T-helper 1 cell treated with Interleukin-12 subunit alpha and Interleukin-12 subunit beta and Interleukin-4 antibody, amounts not matched to agents 30 μg/mL and 1 μg/mL, for 36 hours (primary cell): ENCODE measurements around the gene NTRK1.
A peak's percentile ranks its signal among the peaks of the same experiment; 100 is the strongest.

Experiments
- H3K27ac Mint-ChIP-seq: one replicate; pipeline ENCODE4 v1.8.0; 2021; ENCODE audit warnings: mild to moderate bottlenecking, mixed read lengths
- H3K27me3 Mint-ChIP-seq: one replicate; pipeline ENCODE4 v1.8.0; 2021; ENCODE audit warnings: low read depth, mixed read lengths
- H3K36me3 Mint-ChIP-seq: one replicate; pipeline ENCODE4 v1.8.0; 2021; ENCODE audit warnings: low read depth, mixed read lengths
- H3K4me1 Mint-ChIP-seq: one replicate; pipeline ENCODE4 v1.8.0; 2021; ENCODE audit warnings: low read depth, mixed read lengths
- H3K4me3 Mint-ChIP-seq: one replicate; pipeline ENCODE4 v1.8.0; 2021; ENCODE audit warnings: mild to moderate bottlenecking, moderate library complexity, mixed read lengths
- H3K9me3 Mint-ChIP-seq: one replicate; pipeline ENCODE4 v1.8.0; 2021; ENCODE audit warnings: mixed read lengths

The NTRK1 gene

DNA sequence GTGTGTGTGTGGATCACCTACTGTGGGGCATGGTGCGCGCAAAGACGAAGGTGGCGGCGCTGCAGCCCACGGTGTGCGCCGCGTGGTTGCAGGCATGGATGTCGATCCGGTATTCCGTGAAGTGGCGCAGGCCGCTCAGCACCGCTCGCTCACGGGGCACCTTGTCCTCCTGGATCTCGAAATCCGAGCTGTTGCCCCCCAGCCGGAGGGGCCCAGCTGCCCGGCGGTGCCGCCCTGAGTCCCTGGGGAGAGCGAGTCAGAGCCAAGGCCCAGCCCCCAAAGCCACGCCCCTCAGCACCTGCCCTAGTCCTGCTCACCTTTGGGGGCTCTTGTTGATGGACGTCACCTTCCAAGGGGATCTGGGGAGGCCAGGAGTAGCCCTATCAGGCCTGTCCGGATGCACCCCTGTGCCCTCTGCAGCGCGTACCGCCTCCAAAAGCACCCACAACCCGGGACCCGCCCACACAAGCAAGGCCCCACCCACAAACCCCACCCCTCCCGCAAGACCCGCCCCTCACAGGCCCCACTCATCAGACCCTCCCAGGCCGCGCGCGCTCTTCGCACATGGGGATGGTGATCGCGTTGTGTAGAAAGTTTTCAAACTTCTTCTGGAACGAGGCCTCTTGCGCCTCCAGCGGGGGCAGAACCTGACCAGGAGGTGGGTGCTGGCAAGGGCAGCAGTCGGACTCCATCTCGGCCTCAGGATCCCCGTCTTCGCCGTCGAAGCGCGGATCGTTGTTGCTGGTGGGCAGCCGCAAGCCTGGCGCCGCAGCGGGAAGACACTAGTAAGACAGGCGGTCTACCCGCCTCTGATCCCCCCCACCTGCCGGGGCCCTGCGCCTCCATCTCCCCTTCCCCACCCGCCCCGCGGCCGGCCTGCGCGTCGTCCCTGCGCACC is 15.4 kb upstream of the NTRK1 start:
- Mint-ChIP-seq H3K27ac (no peak overlapping the region), H3K4me3 (peak overlapping the region; percentile 38), H3K4me1 (peaks cover 31% of the 10 kb centered on the region), H3K9me3 (no peaks in the 10 kb centered on the region), H3K27me3 (peaks cover 63% of the 10 kb centered on the region), H3K36me3 (peaks cover 3% of the 10 kb centered on the region)

GRCh38 chr1:156845953-156846545 is 14.6 kb upstream of the NTRK1 start:
- Mint-ChIP-seq H3K9me3 (no peaks in the 10 kb centered on the region), H3K36me3 (peaks cover 3% of the 10 kb centered on the region), H3K4me1 (peaks cover 31% of the 10 kb centered on the region), H3K4me3 (peak overlapping the region; percentile 71), H3K27me3 (peaks cover 63% of the 10 kb centered on the region), H3K27ac (no peak overlapping the region)

GRCh38 chr1:156846643-156847042 is 14.0 kb upstream of the NTRK1 start:
- H3K4me1 Mint-ChIP-seq, result peaks cover 31% of the 10 kb centered on the region
- H3K27me3 Mint-ChIP-seq, result peaks cover 61% of the 10 kb centered on the region
- H3K36me3 Mint-ChIP-seq, result peaks cover 3% of the 10 kb centered on the region
- no peak overlapping the region for H3K27ac Mint-ChIP-seq
- H3K9me3 Mint-ChIP-seq, result no peaks in the 10 kb centered on the region
- no peak overlapping the region for H3K4me3 Mint-ChIP-seq

- H3K9me3 Mint-ChIP-seq, result no peaks in the 10 kb centered on the region
- H3K27me3 Mint-ChIP-seq, result peaks cover 52% of the 10 kb centered on the region
- peaks cover 3% of the 10 kb centered on the region for H3K36me3 Mint-ChIP-seq
- H3K4me3 Mint-ChIP-seq, result no peak overlapping the region
- H3K27ac Mint-ChIP-seq, result no peak overlapping the region
- peaks cover 31% of the 10 kb centered on the region for H3K4me1 Mint-ChIP-seq
Observed at GRCh38 chr1:156847591-156848460, 12.8 kb upstream of the NTRK1 start.

DNA sequence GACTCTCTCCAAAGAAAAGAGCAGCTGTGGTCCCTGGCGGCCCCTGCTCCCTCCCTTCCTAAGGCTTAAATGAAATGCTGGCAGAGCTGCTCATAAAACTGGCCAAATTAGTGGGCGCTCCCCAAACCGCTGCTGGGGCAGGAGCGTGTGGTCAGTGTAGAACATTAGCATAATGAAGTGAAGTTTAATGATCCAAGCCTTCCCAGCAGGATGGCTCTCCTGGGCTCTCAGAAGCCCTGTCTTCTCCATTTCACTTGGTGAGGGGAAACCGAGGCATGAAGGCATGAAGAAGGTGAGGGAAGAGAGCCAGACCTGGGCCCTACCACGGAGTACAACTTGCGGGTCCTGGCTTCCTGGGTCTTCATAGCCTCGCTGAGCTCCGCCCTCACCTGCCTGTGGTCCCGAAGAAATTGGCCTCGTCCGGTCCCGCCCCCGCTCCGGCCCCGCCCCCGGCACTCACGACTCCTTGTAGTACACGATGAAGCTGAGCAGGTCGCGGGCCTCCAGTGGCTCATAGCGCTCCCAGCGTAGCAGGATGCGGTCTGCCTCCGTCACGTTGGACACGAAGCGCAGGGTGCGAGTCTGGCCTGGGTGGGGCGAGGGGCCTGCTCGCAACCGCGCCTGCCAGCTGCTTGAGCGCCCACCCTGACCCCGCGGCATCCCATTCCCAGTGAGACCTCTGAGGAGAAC is 12.1 kb upstream of the NTRK1 start:
- peaks cover 3% of the 10 kb centered on the region for H3K36me3 Mint-ChIP-seq
- H3K27me3 Mint-ChIP-seq, result peaks cover 45% of the 10 kb centered on the region
- no peaks in the 10 kb centered on the region for H3K9me3 Mint-ChIP-seq
- peak overlapping the region; percentile 76 for H3K27ac Mint-ChIP-seq
- peaks cover 31% of the 10 kb centered on the region for H3K4me1 Mint-ChIP-seq
- peak overlapping the region; percentile 42 for H3K4me3 Mint-ChIP-seq

DNA sequence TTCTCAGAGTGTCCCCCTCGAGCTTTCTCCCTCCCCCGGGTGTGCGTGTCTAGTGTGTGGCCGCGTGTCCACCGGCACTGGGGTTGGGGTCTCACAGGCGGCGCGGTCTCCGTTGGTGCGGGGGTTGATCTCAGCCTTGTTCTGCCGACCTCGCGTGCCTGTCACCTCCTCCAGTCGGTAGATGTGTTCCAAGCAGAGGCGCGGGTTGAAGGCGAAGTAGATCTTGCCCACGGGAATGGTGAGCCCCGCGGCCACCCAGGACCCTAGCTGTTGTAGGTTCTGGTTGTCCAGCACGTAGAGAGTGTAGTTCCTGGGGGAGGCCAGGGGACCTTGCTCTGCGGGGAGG is 11.5 kb upstream of the NTRK1 start:
- H3K4me1 Mint-ChIP-seq, result peaks cover 28% of the 10 kb centered on the region
- H3K27me3 Mint-ChIP-seq, result peaks cover 42% of the 10 kb centered on the region
- H3K4me3 Mint-ChIP-seq, result peak overlapping the region; percentile 42
- H3K9me3 Mint-ChIP-seq, result no peaks in the 10 kb centered on the region
- peak overlapping the region; percentile 76 for H3K27ac Mint-ChIP-seq
- H3K36me3 Mint-ChIP-seq, result peaks cover 1% of the 10 kb centered on the region

DNA sequence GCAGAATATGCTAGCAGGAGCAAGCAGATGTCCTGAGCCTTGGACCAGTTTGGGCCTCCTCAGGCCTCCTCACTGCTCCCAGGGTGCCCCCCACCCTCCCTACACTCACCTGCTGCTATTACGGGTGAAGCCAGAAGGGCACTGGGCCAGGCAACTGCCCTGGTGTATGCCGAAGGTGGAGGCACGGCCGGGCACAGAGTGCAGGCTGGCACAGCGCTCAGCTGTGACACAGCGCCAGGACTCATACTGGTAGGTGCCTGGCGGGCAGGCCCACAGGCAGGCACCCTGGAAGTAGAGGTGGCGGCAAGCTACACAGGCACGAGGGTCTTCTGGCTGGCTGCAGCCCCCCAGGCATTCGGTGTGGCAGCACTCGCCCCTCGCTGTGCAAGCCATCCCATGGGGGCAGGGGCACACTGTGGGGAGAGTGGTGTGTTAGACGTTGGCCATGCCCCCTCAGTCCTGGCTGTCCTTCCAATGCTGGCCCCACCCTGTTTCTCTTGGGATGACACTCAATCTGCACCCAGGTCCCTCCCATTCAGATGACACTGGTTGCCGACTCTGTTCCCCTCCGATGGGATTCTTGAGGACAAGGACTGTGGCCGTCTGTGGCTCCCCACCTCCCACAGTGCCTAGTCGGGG is 8.8 kb upstream of the NTRK1 start:
- peaks cover 19% of the 10 kb centered on the region for H3K4me1 Mint-ChIP-seq
- peaks cover 24% of the 10 kb centered on the region for H3K27me3 Mint-ChIP-seq
- H3K27ac Mint-ChIP-seq, result no peak overlapping the region
- peaks cover 1% of the 10 kb centered on the region for H3K36me3 Mint-ChIP-seq
- no peak overlapping the region for H3K4me3 Mint-ChIP-seq
- no peaks in the 10 kb centered on the region for H3K9me3 Mint-ChIP-seq

DNA sequence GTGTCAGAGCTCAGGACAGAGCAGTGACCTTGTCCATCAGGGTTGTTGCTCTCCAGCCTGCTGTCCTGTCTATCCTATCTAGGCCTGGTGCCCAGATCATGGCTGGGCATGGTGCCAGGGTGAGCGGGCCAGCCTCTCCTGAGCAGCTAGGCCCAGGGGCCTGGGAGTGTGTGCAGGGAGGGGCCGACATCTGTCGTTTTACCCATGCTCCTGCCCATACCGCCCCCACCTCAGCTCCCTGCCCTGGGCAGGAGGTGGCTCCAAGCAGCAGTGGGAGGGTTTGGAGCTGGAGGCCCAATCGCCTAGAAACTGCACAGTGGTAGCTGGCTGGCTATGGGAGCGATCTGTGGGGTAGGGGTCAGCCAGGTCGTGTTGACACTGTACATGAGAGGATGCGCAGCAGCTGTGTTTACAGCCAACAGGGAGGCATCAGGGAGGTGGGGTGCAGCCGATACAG is 8.2 kb upstream of the NTRK1 start:
- Mint-ChIP-seq H3K27ac (no peak overlapping the region), H3K27me3 (peaks cover 24% of the 10 kb centered on the region), H3K9me3 (no peaks in the 10 kb centered on the region)

GRCh38 chr1:156853761-156854160 is 6.9 kb upstream of the NTRK1 start:
- Mint-ChIP-seq H3K36me3 (peaks cover 3% of the 10 kb centered on the region), H3K4me3 (no peak overlapping the region), H3K4me1 (peaks cover 10% of the 10 kb centered on the region), H3K9me3 (no peaks in the 10 kb centered on the region), H3K27ac (no peak overlapping the region), H3K27me3 (peaks cover 29% of the 10 kb centered on the region)

More for the DNA sequence above, 8.2 kb upstream of the NTRK1 start:
- peaks cover 1% of the 10 kb centered on the region for H3K36me3 Mint-ChIP-seq
- peaks cover 14% of the 10 kb centered on the region for H3K4me1 Mint-ChIP-seq
- no peak overlapping the region for H3K4me3 Mint-ChIP-seq

DNA sequence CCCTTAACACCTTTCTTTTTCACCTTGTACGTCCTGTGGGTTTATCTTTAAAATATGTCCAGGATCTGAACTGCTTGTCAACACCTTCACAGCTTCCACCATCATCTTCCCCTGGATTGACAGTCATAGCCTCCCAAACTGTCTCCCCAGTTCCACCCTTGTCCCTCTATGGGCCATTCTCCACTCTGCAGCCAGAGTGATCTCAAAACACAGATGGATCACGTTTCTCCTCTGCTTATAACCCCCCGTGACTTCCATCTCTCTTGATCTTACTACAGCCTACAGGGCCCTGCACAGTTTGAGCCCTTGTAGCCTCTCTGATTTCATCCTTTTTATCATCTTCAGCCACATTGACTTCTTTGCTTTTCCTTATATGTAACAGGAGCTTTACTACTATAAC is 6.0 kb upstream of the NTRK1 start:
- Mint-ChIP-seq H3K9me3 (no peaks in the 10 kb centered on the region), H3K27me3 (peaks cover 34% of the 10 kb centered on the region), H3K36me3 (peaks cover 3% of the 10 kb centered on the region), H3K4me1 (peaks cover 8% of the 10 kb centered on the region), H3K4me3 (no peak overlapping the region), H3K27ac (no peak overlapping the region)

DNA sequence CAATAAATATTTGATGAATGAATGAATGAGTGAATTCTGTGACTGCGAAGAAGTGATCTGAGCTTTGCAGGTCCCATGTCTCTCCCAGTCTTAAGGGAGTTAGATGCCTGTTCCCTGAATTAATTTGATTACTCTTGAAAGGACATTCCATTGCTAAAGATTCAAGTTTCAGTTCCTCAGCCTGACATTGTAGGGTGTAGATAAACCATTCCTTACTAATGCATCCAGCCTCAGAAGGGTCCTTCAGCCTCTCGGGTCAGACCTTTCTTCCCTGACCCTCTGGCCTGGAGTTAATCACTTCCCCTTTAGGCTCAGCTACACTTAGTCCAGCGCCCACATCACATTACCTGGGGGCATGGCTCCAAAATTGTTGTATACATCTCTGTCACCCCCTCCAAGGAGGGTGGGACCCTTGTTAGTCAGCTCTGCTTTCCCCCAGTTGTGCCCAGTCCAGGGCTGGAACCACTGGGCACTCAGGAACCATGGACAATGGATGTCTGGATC is 4.3 kb upstream of the NTRK1 start:
- peaks cover 14% of the 10 kb centered on the region for H3K4me1 Mint-ChIP-seq
- H3K9me3 Mint-ChIP-seq, result no peaks in the 10 kb centered on the region
- peaks cover 3% of the 10 kb centered on the region for H3K36me3 Mint-ChIP-seq
- no peak overlapping the region for H3K4me3 Mint-ChIP-seq
- no peak overlapping the region for H3K27ac Mint-ChIP-seq
- H3K27me3 Mint-ChIP-seq, result peaks cover 42% of the 10 kb centered on the region

DNA sequence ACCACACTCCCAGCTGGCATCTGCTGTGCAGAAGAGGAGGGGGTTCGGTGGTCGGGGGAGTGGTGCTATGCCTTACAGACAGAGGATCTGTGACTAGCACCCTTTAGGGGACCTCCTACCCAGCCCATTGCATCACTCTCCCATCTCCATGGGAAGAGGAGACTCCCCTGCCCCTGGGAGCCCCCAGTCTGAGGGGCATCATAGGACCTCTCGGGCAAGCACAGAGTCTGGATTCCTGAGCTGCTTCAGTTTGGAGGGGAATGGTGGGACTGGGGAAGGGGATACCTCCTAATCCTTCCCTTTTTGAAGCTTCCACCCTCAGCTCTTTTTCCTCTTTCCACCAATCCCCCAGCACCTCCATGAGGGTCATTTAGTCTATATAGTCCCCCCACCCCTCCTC is 3.1 kb upstream of the NTRK1 start:
- Mint-ChIP-seq H3K4me3 (no peak overlapping the region), H3K27ac (no peak overlapping the region)

GRCh38 chr1:156858555-156858956 is 2.1 kb upstream of the NTRK1 start:
- peak overlapping the region; percentile 74 for H3K4me3 Mint-ChIP-seq
- no peak overlapping the region for H3K27ac Mint-ChIP-seq
- no peaks in the 10 kb centered on the region for H3K9me3 Mint-ChIP-seq
- peaks cover 49% of the 10 kb centered on the region for H3K27me3 Mint-ChIP-seq
- H3K36me3 Mint-ChIP-seq, result peaks cover 5% of the 10 kb centered on the region
- peaks cover 33% of the 10 kb centered on the region for H3K4me1 Mint-ChIP-seq

More for the DNA sequence above, 3.1 kb upstream of the NTRK1 start:
- Mint-ChIP-seq H3K4me1 (peaks cover 22% of the 10 kb centered on the region), H3K27me3 (peaks cover 49% of the 10 kb centered on the region), H3K9me3 (no peaks in the 10 kb centered on the region), H3K36me3 (peaks cover 3% of the 10 kb centered on the region)
